HG03439 (cell line): ENCODE data around the gene SLC13A2.

Source experiments
- ATAC-seq: cut with Tn5 transposase; IDR thresholded peaks from one replicate; pipeline ENCODE4 v1.9.1; 2021; ENCODE audit warnings: mild to moderate bottlenecking, moderate library complexity; ENCODE audit not compliant: unreplicated experiment

SLC13A2 gene

DNA sequence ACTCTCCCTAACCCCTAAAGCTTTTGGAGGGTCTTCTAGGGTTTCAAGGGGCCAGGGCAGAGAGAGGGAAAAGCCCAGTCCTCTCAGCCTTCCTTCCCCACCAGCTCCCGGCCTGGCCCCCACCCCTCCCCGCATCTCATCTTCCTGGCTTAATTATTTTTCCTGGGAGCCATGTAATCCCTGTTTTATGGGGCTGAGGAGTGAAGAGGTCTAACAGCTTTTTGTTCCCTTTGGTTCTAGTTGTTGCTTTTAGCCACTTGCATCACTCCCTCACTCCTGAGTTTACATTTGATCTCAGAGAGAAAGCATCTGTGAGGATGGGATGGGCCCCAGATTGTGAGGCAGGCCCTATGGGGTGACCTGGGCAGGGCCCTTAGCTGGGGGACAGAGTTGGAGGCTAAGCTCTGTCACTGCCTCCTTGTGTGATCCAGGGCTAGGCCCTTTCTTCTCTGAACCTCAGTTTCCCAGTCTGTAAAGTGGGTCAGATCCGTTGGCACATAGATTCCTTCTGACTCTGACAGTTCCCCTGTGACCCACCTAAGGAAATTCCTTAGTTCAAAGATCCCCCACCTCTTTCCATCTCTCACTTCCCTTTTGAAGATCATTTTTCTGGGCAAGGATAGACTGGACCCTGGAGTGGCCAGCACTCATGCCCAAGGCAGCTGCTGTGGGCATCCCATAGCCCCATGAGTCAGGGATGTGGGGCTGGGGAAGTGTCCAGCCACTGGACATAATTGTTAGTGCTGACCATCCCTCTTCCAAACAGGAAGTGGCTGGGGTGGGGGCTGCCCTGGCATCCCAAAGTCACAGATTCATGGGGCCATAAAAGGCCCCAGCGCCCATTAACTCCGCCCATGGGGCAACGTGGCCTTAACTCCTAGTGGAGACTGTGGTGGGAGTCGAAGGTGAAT is 58.9 kb downstream of the SLC13A2 start:
- ATAC-seq: no peak

DNA sequence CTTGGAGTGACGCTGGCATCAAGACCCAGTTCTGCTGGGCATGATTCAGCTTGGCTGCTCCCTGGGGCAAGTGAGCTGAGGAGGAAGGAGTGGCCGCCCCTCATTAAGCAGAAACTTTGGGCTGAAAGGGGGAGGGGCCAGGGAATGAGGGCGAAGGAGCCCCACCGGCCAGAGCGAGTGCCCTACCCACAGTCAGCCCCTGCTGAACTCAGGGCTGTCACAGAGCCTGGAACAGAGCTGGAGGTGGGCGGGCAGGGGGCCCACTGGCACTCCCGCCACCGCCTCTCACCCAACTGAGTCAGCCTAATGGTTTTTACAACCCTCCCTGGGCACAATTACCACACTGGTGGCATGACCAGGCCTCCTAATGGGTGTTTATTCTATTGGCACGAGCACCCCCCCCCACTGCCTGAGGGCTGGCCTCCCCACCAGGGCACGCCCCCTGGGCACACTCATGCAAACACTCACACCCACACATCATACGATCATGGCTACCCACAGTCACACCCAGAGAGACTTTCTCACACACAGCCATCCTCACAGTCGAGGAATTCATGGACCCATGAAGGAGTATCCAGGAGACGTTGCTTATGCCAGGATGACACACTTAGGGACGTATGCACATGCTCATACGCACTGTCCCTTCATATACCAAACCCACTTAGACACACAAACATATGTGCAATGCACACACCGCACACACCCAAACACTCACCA is 59.8 kb downstream of the SLC13A2 start:
- no peak for ATAC-seq

DNA sequence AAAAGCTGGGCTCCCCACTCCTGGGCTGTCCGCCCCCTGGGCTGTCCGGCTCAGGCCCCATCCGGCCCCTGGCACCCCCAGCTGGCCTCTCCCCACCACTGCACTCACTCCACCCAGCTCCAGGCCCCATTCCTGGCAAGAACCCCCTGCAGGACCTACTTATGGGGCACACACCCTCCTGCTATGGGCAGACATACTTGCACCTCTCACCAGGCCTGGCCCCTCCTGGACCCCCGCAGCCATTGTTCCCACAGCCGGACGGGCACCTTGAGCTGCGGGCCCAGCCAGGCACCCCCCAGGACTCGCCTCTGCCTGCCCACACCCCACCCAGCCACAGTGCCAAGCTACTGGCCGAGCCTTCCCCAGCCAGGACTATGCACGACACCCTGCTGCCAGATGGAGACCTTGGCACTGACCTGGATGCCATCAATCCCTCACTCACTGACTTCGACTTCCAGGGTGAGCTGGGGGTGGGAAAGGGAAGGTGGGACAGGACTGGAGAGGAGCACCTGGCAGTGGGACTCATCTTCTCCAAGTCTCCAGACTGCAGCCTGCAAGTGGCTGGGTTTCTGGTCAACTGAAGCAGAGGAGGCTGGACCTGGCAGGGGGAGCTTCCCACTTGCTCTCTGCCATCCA is 61.4 kb downstream of the SLC13A2 start:
- no peak for ATAC-seq

DNA sequence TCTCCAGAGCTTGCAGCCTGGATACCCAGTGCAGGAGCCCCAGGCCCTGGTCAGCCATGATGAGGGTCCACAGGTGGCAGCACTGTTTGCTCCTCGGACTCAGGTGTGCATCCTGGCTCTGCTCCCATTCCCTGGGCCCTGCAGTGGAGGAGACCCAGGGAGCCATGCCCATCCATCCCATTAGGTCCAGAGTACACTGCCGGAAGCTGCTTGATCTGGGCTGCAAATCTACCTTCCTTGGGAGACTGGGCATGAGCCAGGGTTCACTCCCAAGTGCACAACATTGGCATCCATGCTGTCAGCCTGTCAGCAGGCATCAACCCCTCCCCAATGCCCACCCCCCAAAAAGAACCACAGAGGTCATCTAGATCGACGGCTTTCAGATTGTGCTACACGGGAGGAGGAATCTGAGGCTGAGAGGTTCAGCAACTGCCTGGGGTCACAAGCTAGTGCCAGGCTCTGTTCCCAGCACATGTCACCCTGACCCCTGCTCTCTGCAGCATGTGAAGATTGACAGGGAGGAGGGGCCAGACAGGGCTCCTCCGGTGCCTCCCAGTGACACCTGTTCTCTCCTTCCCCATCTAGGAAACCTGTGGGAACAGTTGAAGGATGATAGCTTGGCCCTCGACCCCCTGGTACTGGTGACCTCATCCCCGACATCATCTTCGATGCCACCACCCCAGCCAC is 63.2 kb downstream of the SLC13A2 start:
- no peak for ATAC-seq

DNA sequence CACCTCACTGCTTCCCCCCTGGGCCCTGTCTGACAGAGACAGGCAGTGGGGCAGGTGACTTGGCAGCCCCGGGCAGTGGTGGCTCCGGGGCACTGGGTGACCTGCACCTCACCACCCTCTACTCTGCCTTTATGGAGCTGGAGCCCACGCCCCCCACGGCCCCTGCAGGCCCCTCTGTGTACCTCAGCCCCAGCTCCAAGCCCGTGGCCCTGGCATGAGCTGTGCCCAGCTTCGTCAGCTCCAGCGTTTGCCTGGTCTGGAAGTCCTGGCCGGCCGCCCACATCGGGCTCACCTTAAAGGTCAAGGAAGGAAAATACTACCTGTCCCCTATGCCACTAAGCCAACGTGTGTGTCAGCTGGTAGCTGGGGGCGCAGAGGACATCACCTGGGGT is 63.8 kb downstream of the SLC13A2 start:
- ATAC-seq: no peak

DNA sequence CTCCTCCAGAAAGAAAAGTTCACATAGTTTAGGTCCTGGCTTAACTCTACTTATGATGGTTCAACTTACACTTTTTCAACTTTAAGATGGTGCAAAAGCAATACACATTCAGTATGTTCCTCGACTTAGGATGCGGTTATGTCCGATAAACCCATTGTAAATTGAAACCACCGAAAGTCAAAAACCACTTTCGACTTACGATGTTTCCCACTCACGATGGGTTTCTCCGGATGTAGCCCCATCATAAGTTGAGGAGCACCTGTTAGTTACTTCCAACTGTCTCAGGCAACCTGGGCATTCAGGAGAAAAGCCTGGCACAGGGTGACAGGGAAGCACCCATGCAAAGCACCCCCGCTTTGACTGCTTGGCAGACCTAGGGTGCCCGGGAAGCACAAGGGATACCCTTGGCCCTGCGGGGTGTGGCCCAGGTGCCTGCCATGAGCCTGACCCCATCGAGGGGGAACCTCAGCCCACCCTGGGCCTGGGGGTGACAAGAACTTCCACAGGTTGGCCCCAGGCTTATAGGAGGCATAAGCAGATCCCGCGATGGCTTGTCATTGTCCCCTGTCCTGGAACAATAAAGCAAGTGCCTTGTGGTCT is 65.0 kb downstream of the SLC13A2 start:
- ATAC-seq: no peak

DNA sequence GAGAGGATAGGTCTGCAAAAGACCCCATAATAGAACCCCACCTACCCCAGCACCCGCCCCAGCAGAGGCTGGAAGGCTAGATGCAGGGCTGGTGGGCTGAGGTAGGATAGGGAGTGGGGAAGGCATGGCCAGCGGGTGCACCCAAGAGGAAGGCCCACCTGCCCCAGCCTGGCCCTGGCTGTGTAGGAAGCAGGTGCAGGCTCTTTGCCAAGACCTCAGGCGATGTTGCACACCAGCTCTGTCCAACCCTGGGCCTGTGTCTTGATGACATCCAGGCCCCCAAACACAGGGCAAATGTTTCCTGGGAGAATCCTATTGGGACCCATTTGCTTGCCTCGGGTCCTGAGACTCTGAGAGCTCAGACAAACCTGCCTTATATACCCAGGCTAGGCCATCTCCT is 66.8 kb downstream of the SLC13A2 start:
- no peak for ATAC-seq

DNA sequence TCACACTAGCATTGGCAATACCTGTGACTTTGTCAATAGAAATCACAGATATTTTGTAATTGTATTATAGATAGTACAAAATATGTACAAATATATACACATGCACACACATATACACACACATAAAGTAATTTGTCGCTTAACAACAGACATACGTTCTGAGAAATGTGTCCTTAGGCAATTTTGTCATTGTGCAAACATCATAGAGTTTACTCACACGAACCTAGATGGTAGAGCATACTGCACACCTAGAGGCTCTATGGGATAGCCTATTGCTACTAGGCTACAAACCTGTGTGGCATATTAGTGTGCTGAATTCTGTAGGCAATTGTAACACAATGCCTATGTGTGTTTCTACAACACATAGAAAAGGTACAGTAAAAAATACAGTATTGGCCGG is 68.0 kb downstream of the SLC13A2 start:
- no peak for ATAC-seq

DNA sequence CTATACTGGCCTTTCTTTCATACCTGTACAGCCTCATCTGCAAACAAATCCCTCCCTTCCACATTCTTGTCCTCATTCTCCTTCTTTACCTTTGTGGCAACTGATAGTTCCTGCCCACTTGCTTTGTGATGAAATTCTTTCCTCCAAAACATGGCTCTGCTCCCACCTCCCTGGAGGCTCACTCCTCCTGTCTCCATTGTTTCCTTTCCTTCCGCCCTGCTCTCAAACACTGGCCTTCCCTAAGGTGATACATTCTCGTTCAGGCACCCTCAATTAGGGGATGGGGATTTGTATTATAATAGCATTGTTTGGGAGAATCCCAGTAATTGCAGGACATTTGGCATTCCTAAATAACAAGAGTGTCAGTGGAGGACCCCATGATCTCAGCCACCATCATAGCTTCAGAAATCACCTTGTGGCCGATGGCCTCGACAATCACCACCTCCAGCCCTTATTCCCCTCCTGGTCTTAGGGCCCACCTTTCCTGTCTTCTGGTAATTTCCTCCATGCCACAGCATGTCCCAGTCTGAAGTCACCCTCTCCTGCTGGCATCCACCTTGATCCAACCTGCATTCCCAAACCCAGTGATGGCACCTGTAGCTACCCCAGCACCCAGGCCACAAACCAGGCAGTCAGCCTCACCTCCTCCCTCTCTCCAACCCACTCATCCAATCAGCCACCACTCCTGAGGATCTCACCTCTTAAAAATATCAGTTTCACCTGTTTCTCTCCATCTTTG is 71.1 kb downstream of the SLC13A2 start:
- ATAC-seq: no peak

DNA sequence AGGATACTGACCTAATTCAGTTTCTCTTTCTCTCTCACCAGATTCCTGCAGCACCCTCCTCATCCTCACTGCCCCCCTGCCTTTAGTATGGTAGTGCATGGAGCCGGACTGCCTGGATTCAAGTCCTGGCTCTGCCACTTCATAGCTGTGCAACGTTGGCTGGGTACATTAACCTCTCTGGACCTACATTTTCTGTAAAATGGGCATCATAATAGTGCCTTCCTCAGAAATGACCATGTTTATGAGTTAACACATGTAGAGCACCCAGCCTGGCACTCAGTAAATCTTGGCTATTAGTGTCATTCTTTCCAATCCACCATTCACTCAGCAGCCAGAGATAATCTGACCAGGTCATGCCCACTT is 71.7 kb downstream of the SLC13A2 start:
- ATAC-seq: no peak

DNA sequence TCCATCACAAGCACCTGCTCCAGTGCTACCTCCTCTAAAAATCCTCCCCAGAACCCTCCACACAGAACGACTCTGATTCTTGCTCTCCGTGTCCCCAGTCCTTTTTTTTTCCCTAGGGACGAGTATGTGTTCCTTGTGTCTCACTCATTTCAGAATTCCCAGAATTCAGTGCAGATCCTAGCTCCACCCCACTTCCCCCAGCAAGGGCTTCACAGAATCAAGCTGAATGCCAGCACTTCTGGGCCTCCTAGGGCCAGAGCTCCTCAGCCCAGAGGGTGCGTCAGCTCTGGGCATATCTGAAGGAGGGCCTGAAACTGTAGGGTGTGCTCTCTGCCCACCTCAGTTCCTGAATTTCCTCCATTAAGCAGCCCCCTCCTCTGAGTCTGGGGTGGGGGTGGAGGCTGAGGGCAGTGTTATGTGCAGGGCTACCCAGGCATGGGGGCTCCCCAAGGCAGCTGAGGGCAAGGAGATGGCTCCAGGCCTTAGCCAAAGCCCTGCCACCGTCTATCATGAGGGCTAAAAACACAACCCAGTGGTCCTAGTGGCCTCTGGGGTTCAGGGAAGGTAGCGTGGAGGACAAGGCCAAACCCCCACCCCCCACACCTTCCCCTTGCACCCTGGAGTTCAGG is 72.5 kb downstream of the SLC13A2 start:
- ATAC-seq: no peak

DNA sequence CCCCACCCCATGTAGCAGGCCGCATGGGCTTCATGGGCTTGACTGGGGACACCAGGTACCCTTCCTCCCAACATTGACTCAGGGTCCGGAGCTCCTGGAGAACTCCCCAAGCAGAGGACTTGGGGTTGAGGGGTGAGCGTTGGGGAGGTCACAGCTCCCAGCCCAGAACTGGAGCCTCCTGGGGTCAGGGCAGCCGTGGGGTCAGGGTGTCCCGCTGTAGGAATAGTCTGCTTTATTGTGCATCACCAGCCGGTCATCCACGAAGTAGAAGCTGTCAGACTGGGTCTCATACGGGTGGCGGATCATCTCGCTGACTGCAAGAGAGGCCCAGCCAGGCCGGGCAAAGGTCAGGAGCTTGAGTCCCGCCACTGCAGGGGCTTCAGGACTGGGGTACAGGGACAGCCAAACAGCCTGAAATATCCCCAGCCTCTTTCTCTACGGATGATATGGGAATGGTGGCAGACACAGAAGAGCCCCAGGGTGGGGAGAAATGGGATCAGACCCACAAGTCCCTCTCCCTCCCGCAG is 73.7 kb downstream of the SLC13A2 start:
- ATAC-seq: no peak
